ENCODE data around the gene MOCS3. TPM values are rescaled to one million over a fixed set of nuclear protein-coding genes. Genes with fewer than 3 reads are reported as not detected.
A peak's percentile ranks its signal among the peaks of the same experiment; 100 is the strongest.

The MOCS3 gene
- total RNA-seq, 1 experiment from 2014 or later = 6.0 TPM

DNA sequence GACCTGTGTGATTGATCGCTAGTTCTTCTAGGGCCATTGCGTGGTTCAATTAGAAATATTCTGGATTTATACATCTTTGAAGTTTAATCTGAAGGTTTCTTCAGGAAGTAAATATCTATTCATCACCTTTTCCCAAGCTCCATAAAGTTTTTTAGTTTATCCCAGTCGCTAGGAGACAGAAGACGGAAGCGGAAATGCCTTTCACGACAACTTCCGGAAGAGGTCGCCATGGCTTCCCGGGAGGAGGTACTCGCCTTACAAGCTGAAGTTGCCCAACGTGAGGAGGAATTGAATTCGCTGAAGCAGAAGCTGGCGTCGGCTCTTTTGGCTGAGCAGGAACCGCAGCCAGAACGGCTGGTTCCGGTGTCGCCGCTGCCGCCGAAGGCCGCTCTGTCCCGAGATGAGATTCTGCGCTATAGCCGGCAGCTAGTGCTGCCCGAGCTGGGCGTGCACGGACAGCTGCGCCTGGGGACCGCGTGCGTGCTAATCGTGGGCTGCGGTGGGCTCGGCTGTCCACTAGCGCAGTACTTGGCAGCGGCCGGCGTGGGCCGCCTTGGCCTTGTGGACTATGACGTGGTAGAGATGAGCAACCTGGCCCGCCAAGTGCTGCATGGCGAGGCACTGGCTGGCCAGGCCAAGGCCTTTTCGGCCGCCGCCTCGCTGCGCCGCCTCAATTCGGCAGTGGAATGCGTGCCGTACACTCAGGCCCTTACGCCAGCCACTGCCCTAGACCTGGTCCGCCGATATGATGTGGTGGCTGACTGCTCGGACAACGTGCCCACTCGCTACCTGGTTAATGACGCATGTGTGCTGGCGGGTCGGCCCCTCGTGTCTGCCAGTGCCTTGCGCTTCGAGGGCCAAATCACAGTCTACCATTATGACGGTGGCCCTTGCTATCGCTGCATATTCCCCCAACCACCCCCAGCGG, at the start of gene MOCS3 (continued):
- no peak for TF ChIP-seq ZNF263 (CRISPR knock-in tag; IDR thresholded peaks at IDR 0.05; ENCODE audit: low read depth)
- TF ChIP-seq, protein P1, sequence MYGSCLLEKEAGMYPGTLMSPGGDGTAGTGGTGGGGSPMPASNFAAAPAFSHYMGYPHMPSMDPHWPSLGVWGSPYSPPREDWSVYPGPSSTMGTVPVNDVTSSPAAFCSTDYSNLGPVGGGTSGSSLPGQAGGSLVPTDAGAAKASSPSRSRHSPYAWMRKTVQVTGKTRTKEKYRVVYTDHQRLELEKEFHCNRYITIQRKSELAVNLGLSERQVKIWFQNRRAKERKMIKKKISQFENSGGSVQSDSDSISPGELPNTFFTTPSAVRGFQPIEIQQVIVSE (CRISPR knock-in tag; IDR thresholded peaks at IDR 0.05; ENCODE audit: borderline replicate concordance) = no peak
- TF ChIP-seq, protein P2, sequence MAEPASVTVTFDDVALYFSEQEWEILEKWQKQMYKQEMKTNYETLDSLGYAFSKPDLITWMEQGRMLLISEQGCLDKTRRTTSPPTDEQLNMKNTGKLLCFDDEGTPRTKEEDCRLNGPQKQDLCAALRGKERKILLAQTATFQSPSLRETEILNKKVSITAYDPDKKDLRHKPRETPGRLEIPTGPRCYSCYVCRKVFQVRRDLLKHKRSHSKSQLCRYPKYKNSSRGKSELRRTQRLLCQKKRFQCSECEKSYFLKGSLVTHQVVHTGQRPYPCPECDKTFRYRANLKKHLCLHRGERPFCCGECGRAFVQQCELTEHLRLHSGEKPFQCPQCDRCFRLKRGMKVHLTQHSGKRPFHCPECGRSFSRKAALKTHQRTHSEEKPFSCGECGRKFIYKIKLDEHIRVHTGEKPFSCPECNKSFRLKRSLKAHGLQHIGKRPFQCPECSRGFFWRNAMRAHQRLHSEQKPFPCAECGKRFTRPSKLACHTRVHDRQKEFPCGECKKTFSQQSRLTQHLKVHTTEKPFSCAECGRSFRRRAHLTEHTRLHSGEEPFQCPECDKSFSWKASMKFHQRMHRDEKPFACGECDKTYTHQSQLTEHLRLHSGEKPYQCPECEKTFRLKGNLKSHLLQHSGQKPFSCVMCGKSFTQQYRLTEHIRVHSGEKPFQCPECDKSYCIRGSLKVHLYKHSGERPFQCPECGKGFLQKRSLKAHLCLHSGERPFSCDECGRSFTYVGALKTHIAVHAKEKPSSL (CRISPR knock-in tag; conservative IDR thresholded peaks at IDR 0.05) = no peak
- TF ChIP-seq, protein P3, sequence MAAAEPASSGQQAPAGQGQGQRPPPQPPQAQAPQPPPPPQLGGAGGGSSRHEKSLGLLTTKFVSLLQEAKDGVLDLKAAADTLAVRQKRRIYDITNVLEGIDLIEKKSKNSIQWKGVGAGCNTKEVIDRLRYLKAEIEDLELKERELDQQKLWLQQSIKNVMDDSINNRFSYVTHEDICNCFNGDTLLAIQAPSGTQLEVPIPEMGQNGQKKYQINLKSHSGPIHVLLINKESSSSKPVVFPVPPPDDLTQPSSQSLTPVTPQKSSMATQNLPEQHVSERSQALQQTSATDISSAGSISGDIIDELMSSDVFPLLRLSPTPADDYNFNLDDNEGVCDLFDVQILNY (CRISPR knock-in tag; IDR thresholded peaks at IDR 0.05) = 0 out of 2 replicates have a peak, but pooled peaks have one; percentile 11
- no peak for TF ChIP-seq GTF2I (CRISPR knock-in tag; conservative IDR thresholded peaks at IDR 0.05)
- TF ChIP-seq, protein P4, sequence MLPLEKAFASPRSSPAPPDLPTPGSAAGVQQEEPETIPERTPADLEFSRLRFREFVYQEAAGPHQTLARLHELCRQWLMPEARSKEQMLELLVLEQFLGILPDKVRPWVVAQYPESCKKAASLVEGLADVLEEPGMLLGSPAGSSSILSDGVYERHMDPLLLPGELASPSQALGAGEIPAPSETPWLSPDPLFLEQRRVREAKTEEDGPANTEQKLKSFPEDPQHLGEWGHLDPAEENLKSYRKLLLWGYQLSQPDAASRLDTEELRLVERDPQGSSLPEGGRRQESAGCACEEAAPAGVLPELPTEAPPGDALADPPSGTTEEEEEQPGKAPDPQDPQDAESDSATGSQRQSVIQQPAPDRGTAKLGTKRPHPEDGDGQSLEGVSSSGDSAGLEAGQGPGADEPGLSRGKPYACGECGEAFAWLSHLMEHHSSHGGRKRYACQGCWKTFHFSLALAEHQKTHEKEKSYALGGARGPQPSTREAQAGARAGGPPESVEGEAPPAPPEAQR (CRISPR knock-in tag; IDR thresholded peaks at IDR 0.05) = no peak
- no peak for TF ChIP-seq PRRX2 (CRISPR knock-in tag; IDR thresholded peaks at IDR 0.05)
- no peak for TF ChIP-seq ZNF317 (CRISPR knock-in tag; IDR thresholded peaks at IDR 0.05; ENCODE audit: borderline replicate concordance, low read depth)
- TF ChIP-seq ESRRA (CRISPR knock-in tag; IDR thresholded peaks at IDR 0.05; ENCODE audit: borderline replicate concordance) = no peak
- peak; percentile 34; the same call in 1 of the 2 replicates for TF ChIP-seq RELA (CRISPR knock-in tag; IDR thresholded peaks at IDR 0.05; ENCODE audit: borderline replicate concordance)
- no peak for TF ChIP-seq ZNF121 (CRISPR knock-in tag; IDR thresholded peaks at IDR 0.05)
- TF ChIP-seq NR1H2 (CRISPR knock-in tag; IDR thresholded peaks at IDR 0.05) = no peak
- no peak for TF ChIP-seq FOXP1 (CRISPR knock-in tag; IDR thresholded peaks at IDR 0.05; ENCODE audit: borderline replicate concordance)
- no peak for TF ChIP-seq KAT7 (CRISPR knock-in tag; IDR thresholded peaks at IDR 0.05; ENCODE audit: borderline replicate concordance)
- TF ChIP-seq, protein P5, sequence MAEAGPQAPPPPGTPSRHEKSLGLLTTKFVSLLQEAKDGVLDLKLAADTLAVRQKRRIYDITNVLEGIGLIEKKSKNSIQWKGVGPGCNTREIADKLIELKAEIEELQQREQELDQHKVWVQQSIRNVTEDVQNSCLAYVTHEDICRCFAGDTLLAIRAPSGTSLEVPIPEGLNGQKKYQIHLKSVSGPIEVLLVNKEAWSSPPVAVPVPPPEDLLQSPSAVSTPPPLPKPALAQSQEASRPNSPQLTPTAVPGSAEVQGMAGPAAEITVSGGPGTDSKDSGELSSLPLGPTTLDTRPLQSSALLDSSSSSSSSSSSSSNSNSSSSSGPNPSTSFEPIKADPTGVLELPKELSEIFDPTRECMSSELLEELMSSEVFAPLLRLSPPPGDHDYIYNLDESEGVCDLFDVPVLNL (CRISPR knock-in tag; IDR thresholded peaks at IDR 0.05; ENCODE audit: borderline replicate concordance, low read depth) = no peak
- TF ChIP-seq, protein P6, sequence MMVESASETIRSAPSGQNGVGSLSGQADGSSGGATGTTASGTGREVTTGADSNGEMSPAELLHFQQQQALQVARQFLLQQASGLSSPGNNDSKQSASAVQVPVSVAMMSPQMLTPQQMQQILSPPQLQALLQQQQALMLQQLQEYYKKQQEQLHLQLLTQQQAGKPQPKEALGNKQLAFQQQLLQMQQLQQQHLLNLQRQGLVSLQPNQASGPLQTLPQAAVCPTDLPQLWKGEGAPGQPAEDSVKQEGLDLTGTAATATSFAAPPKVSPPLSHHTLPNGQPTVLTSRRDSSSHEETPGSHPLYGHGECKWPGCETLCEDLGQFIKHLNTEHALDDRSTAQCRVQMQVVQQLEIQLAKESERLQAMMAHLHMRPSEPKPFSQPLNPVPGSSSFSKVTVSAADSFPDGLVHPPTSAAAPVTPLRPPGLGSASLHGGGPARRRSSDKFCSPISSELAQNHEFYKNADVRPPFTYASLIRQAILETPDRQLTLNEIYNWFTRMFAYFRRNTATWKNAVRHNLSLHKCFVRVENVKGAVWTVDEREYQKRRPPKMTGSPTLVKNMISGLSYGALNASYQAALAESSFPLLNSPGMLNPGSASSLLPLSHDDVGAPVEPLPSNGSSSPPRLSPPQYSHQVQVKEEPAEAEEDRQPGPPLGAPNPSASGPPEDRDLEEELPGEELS (CRISPR knock-in tag; IDR thresholded peaks at IDR 0.05) = peak; percentile 51; the same call in 1 of the 2 replicates
- TF ChIP-seq SP1 (CRISPR knock-in tag; conservative IDR thresholded peaks at IDR 0.05) = no peak; the same call in 1 of the 2 replicates
- no peak for TF ChIP-seq ZBTB21 (CRISPR knock-in tag; IDR thresholded peaks at IDR 0.05; ENCODE audit: borderline replicate concordance)
- TF ChIP-seq, protein P7, sequence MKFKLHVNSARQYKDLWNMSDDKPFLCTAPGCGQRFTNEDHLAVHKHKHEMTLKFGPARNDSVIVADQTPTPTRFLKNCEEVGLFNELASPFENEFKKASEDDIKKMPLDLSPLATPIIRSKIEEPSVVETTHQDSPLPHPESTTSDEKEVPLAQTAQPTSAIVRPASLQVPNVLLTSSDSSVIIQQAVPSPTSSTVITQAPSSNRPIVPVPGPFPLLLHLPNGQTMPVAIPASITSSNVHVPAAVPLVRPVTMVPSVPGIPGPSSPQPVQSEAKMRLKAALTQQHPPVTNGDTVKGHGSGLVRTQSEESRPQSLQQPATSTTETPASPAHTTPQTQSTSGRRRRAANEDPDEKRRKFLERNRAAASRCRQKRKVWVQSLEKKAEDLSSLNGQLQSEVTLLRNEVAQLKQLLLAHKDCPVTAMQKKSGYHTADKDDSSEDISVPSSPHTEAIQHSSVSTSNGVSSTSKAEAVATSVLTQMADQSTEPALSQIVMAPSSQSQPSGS (CRISPR knock-in tag; IDR thresholded peaks at IDR 0.05; ENCODE audit: borderline replicate concordance, low read depth) = no peak
- TF ChIP-seq, protein P8, sequence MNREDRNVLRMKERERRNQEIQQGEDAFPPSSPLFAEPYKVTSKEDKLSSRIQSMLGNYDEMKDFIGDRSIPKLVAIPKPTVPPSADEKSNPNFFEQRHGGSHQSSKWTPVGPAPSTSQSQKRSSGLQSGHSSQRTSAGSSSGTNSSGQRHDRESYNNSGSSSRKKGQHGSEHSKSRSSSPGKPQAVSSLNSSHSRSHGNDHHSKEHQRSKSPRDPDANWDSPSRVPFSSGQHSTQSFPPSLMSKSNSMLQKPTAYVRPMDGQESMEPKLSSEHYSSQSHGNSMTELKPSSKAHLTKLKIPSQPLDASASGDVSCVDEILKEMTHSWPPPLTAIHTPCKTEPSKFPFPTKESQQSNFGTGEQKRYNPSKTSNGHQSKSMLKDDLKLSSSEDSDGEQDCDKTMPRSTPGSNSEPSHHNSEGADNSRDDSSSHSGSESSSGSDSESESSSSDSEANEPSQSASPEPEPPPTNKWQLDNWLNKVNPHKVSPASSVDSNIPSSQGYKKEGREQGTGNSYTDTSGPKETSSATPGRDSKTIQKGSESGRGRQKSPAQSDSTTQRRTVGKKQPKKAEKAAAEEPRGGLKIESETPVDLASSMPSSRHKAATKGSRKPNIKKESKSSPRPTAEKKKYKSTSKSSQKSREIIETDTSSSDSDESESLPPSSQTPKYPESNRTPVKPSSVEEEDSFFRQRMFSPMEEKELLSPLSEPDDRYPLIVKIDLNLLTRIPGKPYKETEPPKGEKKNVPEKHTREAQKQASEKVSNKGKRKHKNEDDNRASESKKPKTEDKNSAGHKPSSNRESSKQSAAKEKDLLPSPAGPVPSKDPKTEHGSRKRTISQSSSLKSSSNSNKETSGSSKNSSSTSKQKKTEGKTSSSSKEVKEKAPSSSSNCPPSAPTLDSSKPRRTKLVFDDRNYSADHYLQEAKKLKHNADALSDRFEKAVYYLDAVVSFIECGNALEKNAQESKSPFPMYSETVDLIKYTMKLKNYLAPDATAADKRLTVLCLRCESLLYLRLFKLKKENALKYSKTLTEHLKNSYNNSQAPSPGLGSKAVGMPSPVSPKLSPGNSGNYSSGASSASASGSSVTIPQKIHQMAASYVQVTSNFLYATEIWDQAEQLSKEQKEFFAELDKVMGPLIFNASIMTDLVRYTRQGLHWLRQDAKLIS (CRISPR knock-in tag; IDR thresholded peaks at IDR 0.05; ENCODE audit: borderline replicate concordance) = no peak
- TF ChIP-seq ELF4 (CRISPR knock-in tag; IDR thresholded peaks at IDR 0.05; ENCODE audit: low read depth) = no peak

All from WTC11 (cell line).